A549 (cell line): ENCODE results near the gene CCDC117.

Experiments
- CHD4 ChIP-seq: fragments of 200-600 bp; sonication (generic); IDR thresholded peaks from 2 replicates; pipeline ENCODE4 v1.6.1; 2016; ENCODE audit warnings: antibody characterized with exemption, mild to moderate bottlenecking, borderline replicate concordance
- CTCF ChIP-seq: fragments of >200 bp; sonication (Bioruptor Twin); formaldehyde crosslinking; IDR thresholded peaks from 3 replicates; pipeline ENCODE4 v1.5.1; 2016
- MAZ ChIP-seq: fragments of 150-350 bp; IDR thresholded peaks from 2 replicates; pipeline ENCODE4 v1.6.1; 2014; ENCODE audit warnings: antibody characterized with exemption, low read depth, low read length, borderline replicate concordance
- NFE2L2 ChIP-seq: fragments of 150-350 bp; conservative IDR thresholded peaks from 2 replicates; pipeline ENCODE4 v1.6.1; 2014; ENCODE audit warnings: low read length
- POLR2A ChIP-seq: IDR thresholded peaks from 2 replicates; pipeline ENCODE4 v1.6.1; 2012; ENCODE audit warnings: mild to moderate bottlenecking, low read length
- POLR2AphosphoS2 ChIP-seq: conservative IDR thresholded peaks from 2 replicates; pipeline ENCODE4 v1.6.1; 2012; ENCODE audit warnings: low read length, improper control_type of control experiment, inconsistent platforms
- REST ChIP-seq: fragments of 200-600 bp; sonication (generic); IDR thresholded peaks from 2 replicates; pipeline ENCODE4 v1.6.1; 2016; ENCODE audit warnings: antibody characterized with exemption, mild to moderate bottlenecking, moderate library complexity
- SMC3 ChIP-seq: fragments of >200 bp; sonication (Bioruptor Twin); formaldehyde crosslinking; IDR thresholded peaks from 3 replicates; pipeline ENCODE4 v1.6.1; 2018; ENCODE audit warnings: inconsistent platforms
- TP53 ChIP-seq: fragments of 250-450 bp; sonication (Bioruptor Pico); IDR thresholded peaks from 2 replicates; pipeline ENCODE4 v1.5.0; 2021; ENCODE audit warnings: mild to moderate bottlenecking, moderate library complexity
- USF2 ChIP-seq: fragments of 450-650 bp; IDR thresholded peaks from 2 replicates; pipeline ENCODE4 v1.6.1; 2014; ENCODE audit warnings: antibody characterized with exemption

GRCh38 chr22:28772633-28773460 is at the start of gene CCDC117:
- no peak for TF ChIP-seq REST
- TF ChIP-seq SMC3 = no peak
- peak; percentile 26; the same call in 1 of the 3 replicates for TF ChIP-seq CTCF
- no peak for TF ChIP-seq NFE2L2
- no peak for TF ChIP-seq CHD4
- TF ChIP-seq MAZ = no peak
- TF ChIP-seq POLR2A = peak; percentile 73
- TF ChIP-seq USF2 = no peak
- no peak for TF ChIP-seq POLR2AphosphoS2
- TF ChIP-seq TP53 (CRISPR knock-in tag) = no peak
